ENCODE measurements around the gene HTR5A.

The HTR5A gene

GRCh38 chr7:155093596-155093995 is 23.5 kb downstream of the HTR5A start:
- no peak for DNase-seq

- DNase-seq, result no peak
These were observed 24.6 kb downstream of the HTR5A start for GRCh38 chr7:155094636-155095135.

GRCh38 chr7:155097338-155097737 is 27.2 kb downstream of the HTR5A start:
- DNase-seq, result no peak

GRCh38 chr7:155103839-155104238 is 33.7 kb downstream of the HTR5A start:
- no peak for DNase-seq

- DNase-seq, result no peak
These were observed 34.8 kb downstream of the HTR5A start for GRCh38 chr7:155104913-155105312.

- no peak for DNase-seq
These were observed 36.2 kb downstream of the HTR5A start for GRCh38 chr7:155106356-155106755.

GRCh38 chr7:155107126-155107525 is 37.0 kb downstream of the HTR5A start:
- DNase-seq, result no peak

- no peak for DNase-seq
These were observed 38.2 kb downstream of the HTR5A start for GRCh38 chr7:155108144-155108901.

GRCh38 chr7:155109121-155109520 is 39.0 kb downstream of the HTR5A start:
- DNase-seq, result no peak

- no peak for DNase-seq
These were observed 45.2 kb downstream of the HTR5A start for GRCh38 chr7:155115288-155115687.

GRCh38 chr7:155119801-155120382 is 49.8 kb downstream of the HTR5A start:
- no peak for DNase-seq

GRCh38 chr7:155120460-155120859 is 50.3 kb downstream of the HTR5A start:
- no peak for DNase-seq

GRCh38 chr7:155122831-155123230 is 52.7 kb downstream of the HTR5A start:
- no peak for DNase-seq

- no peak for DNase-seq
These were observed 53.3 kb downstream of the HTR5A start for GRCh38 chr7:155123413-155123812.

GRCh38 chr7:155124706-155125105 is 54.6 kb downstream of the HTR5A start:
- no peak for DNase-seq

- no peak for DNase-seq
These were observed 59.1 kb downstream of the HTR5A start for GRCh38 chr7:155129186-155129585.

GRCh38 chr7:155129789-155130188 is 59.7 kb downstream of the HTR5A start:
- DNase-seq, result no peak

- no peak for DNase-seq
These were observed 60.4 kb downstream of the HTR5A start for GRCh38 chr7:155130493-155130892.

- no peak for DNase-seq
These were observed 61.0 kb downstream of the HTR5A start for GRCh38 chr7:155131090-155131489.

- DNase-seq, result no peak
These were observed 62.3 kb downstream of the HTR5A start for GRCh38 chr7:155132431-155132830.

GRCh38 chr7:155136619-155137243 is 66.6 kb downstream of the HTR5A start:
- DNase-seq, result no peak

Data from CD4-positive, alpha-beta T cell treated with Interferon alpha-2 for 1 hour (primary cell).